H9 (cell line): ENCODE data around the gene CKMT2. TPM values are rescaled to one million over a fixed set of nuclear protein-coding genes. Genes with fewer than 3 reads are reported as not detected.

ENCODE experiments used
- DNase-seq: peaks from one replicate; pipeline ENCODE4 v3.0.0-alpha.2; 2017
- H2AFZ ChIP-seq: one replicate; pipeline ENCODE4 v1.6.1; 2013; ENCODE audit warnings: mild to moderate bottlenecking, low read length, control low read depth, moderate library complexity
- H2AK5ac ChIP-seq: 2 replicates; pipeline ENCODE4 v1.6.1; 2013; ENCODE audit warnings: low read length, control low read depth, mixed read lengths; ENCODE audit not compliant: insufficient read length
- H2BK120ac ChIP-seq: one replicate; pipeline ENCODE4 v1.6.1; 2013; ENCODE audit warnings: low read depth, mild to moderate bottlenecking, low read length, control low read depth, inconsistent platforms; ENCODE audit not compliant: poor library complexity, severe bottlenecking
- H2BK12ac ChIP-seq: 2 replicates; pipeline ENCODE4 v1.6.1; 2013; ENCODE audit warnings: low read length, control low read depth, mixed read lengths, low read depth; ENCODE audit not compliant: insufficient read length
- H2BK15ac ChIP-seq: 2 replicates; pipeline ENCODE4 v1.6.1; 2013; ENCODE audit warnings: low read depth, low read length, control low read depth
- H2BK20ac ChIP-seq: one replicate; pipeline ENCODE4 v1.6.1; 2013; ENCODE audit warnings: low read depth, mild to moderate bottlenecking, low read length, control low read depth, inconsistent platforms; ENCODE audit not compliant: poor library complexity, severe bottlenecking
- H2BK5ac ChIP-seq: 2 replicates; pipeline ENCODE4 v1.6.1; 2013; ENCODE audit warnings: low read length, control low read depth, mixed read lengths; ENCODE audit not compliant: insufficient read length
- H3K14ac ChIP-seq: 2 replicates; pipeline ENCODE4 v1.6.1; 2013; ENCODE audit warnings: low read length, control low read depth; ENCODE audit not compliant: insufficient read depth
- H3K18ac ChIP-seq: 2 replicates; pipeline ENCODE4 v1.6.1; 2013; ENCODE audit warnings: low read depth, mild to moderate bottlenecking, mixed read lengths, low read length, control low read depth; ENCODE audit not compliant: insufficient read length
- H3K23ac ChIP-seq: 2 replicates; pipeline ENCODE4 v1.6.1; 2013; ENCODE audit warnings: low read length, control low read depth, mixed read lengths, low read depth; ENCODE audit not compliant: insufficient read length
- H3K23me2 ChIP-seq: 2 replicates; pipeline ENCODE4 v1.6.1; 2013; ENCODE audit warnings: low read depth, mild to moderate bottlenecking, mixed read lengths, low read length, control low read depth; ENCODE audit not compliant: insufficient read length, poor library complexity, severe bottlenecking
- H3K27ac ChIP-seq: 2 replicates; pipeline ENCODE4 v1.5.1; 2013; ENCODE audit warnings: low read length, control low read depth, mixed read lengths, low read depth; ENCODE audit not compliant: insufficient read length
- H3K27me3 ChIP-seq: 2 replicates; pipeline ENCODE4 v1.6.1; 2013; ENCODE audit warnings: low read length, control low read depth, inconsistent platforms; ENCODE audit not compliant: insufficient read depth
- H3K4ac ChIP-seq: 2 replicates; pipeline ENCODE4 v1.6.1; 2013; ENCODE audit warnings: low read depth, mild to moderate bottlenecking, control low read depth, inconsistent platforms, low read length, moderate library complexity
- H3K4me1 ChIP-seq: 2 replicates; pipeline ENCODE4 v1.6.1; 2013; ENCODE audit warnings: low read length, control low read depth, inconsistent platforms; ENCODE audit not compliant: insufficient read depth
- H3K4me2 ChIP-seq: 2 replicates; pipeline ENCODE4 v1.6.1; 2013; ENCODE audit warnings: low read length, control low read depth, mixed read lengths; ENCODE audit not compliant: insufficient read length, insufficient read depth
- H3K56ac ChIP-seq: 2 replicates; pipeline ENCODE4 v1.6.1; 2013; ENCODE audit warnings: low read depth, mild to moderate bottlenecking, mixed read lengths, low read length, control low read depth; ENCODE audit not compliant: insufficient read length
- H3K79me1 ChIP-seq: 2 replicates; pipeline ENCODE4 v1.6.1; 2013; ENCODE audit warnings: low read depth, mild to moderate bottlenecking, moderate library complexity, low read length, control low read depth, inconsistent platforms; ENCODE audit not compliant: insufficient read depth, poor library complexity, severe bottlenecking
- H3K79me2 ChIP-seq: 2 replicates; pipeline ENCODE4 v1.6.1; 2013; ENCODE audit warnings: low read length, control low read depth, inconsistent platforms; ENCODE audit not compliant: insufficient read depth
- H3K9ac ChIP-seq: 2 replicates; pipeline ENCODE4 v1.6.1; 2013; ENCODE audit warnings: low read length, control low read depth, mixed read lengths; ENCODE audit not compliant: insufficient read length; ENCODE audit errors: extremely low read depth
- H3K9me3 ChIP-seq: one replicate; pipeline ENCODE4 v1.6.1; 2013; ENCODE audit warnings: low read depth, low read length, inconsistent platforms; ENCODE audit not compliant: control insufficient read depth
- H3T11ph ChIP-seq: one replicate; pipeline ENCODE4 v1.6.1; 2013; ENCODE audit warnings: mild to moderate bottlenecking, low read length, control low read depth, inconsistent platforms
- H4K20me1 ChIP-seq: one replicate; pipeline ENCODE4 v1.6.1; 2013; ENCODE audit not compliant: control insufficient read depth, insufficient read length, insufficient read depth
- H4K5ac ChIP-seq: 2 replicates; pipeline ENCODE4 v1.6.1; 2013; ENCODE audit warnings: low read depth, mild to moderate bottlenecking, mixed read lengths, low read length, control low read depth; ENCODE audit not compliant: insufficient read length
- H4K8ac ChIP-seq: replicated peaks from 2 replicates; pipeline ENCODE4 v1.6.1; 2013; ENCODE audit warnings: low read length, control low read depth, mixed read lengths, low read depth; ENCODE audit not compliant: insufficient read length
- H4K91ac ChIP-seq: 2 replicates; pipeline ENCODE4 v1.6.1; 2013; ENCODE audit warnings: low read depth, mild to moderate bottlenecking, moderate library complexity, mixed read lengths, low read length, control low read depth; ENCODE audit not compliant: insufficient read length
- H3K27ac Mint-ChIP-seq, 3 experiments: 2 replicates in 2 of 3; 3 replicates in 1 of 3; pipeline ENCODE4 v1.8.0; 2020 to 2021; ENCODE audit warnings: mixed read lengths in 3 of 3, mild to moderate bottlenecking in 1 of 3, moderate library complexity in 1 of 3
- H3K27me3 Mint-ChIP-seq: 2 replicates; pipeline ENCODE4 v1.8.0; 2021; ENCODE audit warnings: low read depth, mild to moderate bottlenecking, moderate library complexity, mixed read lengths
- H3K36me3 Mint-ChIP-seq, 3 experiments: 2 replicates in 2 of 3; 3 replicates in 1 of 3; pipeline ENCODE4 v1.8.0; 2020 to 2021; ENCODE audit warnings: low read depth in 3 of 3, mixed read lengths in 3 of 3; ENCODE audit not compliant: insufficient read depth in 1 of 3
- H3K4me1 Mint-ChIP-seq, 2 experiments: 2 replicates each; pipeline ENCODE4 v1.8.0; 2020; ENCODE audit warnings: mixed read lengths in 2 of 2
- H3K4me3 Mint-ChIP-seq, 2 experiments: 2 replicates in 1 of 2; 3 replicates in 1 of 2; pipeline ENCODE4 v1.8.0; 2020 to 2021; ENCODE audit warnings: mild to moderate bottlenecking in 2 of 2, mixed read lengths in 2 of 2, moderate library complexity in 1 of 2
- H3K9me3 Mint-ChIP-seq, 2 experiments: 2 replicates in 1 of 2; 3 replicates in 1 of 2; pipeline ENCODE4 v1.8.0; 2020; ENCODE audit warnings: mild to moderate bottlenecking in 2 of 2, mixed read lengths in 2 of 2, moderate library complexity in 1 of 2
- WGBS: extraction: QIAGEN DNeasy Blood & Tissue Kit; methylation state at CpG from one replicate; pipeline ENCODE4 v1.1.7; 2013; ENCODE audit warnings: missing lambda C conversion rate, low lambda C conversion rate, mixed read lengths; ENCODE audit not compliant: insufficient read length; ENCODE audit errors: extremely low coverage; 5-methylcytosine and 5-hydroxymethylcytosine counted together
- total RNA-seq: library from RNA; stranded (reverse); gene quantifications from 2 replicates; pipeline ENCODE4 v1.2.1, GENCODE V29; 2021
- TF ChIP-seq, protein P1 (sequence below): fragments of 200-600 bp; sonication (generic); conservative IDR thresholded peaks from 3 replicates; pipeline ENCODE4 v1.8.0; 2021; ENCODE audit warnings: antibody characterized with exemption, mild to moderate bottlenecking

CKMT2 gene
- total RNA-seq, 1 experiment from 2014 or later = 1.8 TPM

DNA sequence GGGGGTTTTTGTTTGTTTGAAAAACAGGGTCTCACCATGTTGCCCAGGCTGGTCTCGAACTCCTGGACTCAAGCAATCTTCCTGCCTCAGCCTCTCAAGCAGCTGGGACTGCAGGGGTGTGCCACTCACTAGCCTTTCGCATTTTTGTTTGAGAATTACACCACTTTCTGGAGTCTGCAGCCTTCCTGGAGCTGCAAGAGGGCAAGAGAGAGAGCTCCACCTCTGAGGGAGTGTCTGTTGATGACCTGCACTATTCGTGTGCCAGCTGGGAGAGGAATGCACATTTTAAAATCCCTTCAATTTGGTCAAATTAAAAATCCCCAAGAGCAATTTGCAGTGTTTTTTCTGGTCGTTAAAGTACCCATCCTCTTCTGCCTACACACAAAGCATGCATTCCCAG is 5.0 kb upstream of the CKMT2 start:
- Histone ChIP-seq H4K20me1 (no peaks in the 10 kb centered on the region), H2BK12ac (no peak overlapping the region), H3K56ac (no peak overlapping the region), H3K27me3 (no peaks in the 10 kb centered on the region), H4K5ac (no peak overlapping the region), H3K27ac (no peak overlapping the region), H3T11ph (no peak overlapping the region), H4K91ac (no peak overlapping the region), H3K9ac (no peak overlapping the region), H3K9me3 (no peaks in the 10 kb centered on the region), H3K23me2 (peaks cover under 1% of the 10 kb centered on the region), H3K4me1 (no peaks in the 10 kb centered on the region; the same call in 1 of the 2 replicates), H3K23ac (no peak overlapping the region), H3K79me2 (no peaks in the 10 kb centered on the region), H3K4me2 (no peak overlapping the region), H2BK20ac (no peak overlapping the region), H2BK15ac (no peak overlapping the region), H3K79me1 (no peaks in the 10 kb centered on the region), H4K8ac (no peak overlapping the region), H3K14ac (no peak overlapping the region), H3K4ac (no peak overlapping the region), H3K18ac (no peak overlapping the region), H2AK5ac (no peak overlapping the region), H2AFZ (no peak overlapping the region), H2BK5ac (no peak overlapping the region), H2BK120ac (no peak overlapping the region)
- no peaks in the 10 kb centered on the region for H3K36me3 Mint-ChIP-seq
- TF ChIP-seq, protein P1, sequence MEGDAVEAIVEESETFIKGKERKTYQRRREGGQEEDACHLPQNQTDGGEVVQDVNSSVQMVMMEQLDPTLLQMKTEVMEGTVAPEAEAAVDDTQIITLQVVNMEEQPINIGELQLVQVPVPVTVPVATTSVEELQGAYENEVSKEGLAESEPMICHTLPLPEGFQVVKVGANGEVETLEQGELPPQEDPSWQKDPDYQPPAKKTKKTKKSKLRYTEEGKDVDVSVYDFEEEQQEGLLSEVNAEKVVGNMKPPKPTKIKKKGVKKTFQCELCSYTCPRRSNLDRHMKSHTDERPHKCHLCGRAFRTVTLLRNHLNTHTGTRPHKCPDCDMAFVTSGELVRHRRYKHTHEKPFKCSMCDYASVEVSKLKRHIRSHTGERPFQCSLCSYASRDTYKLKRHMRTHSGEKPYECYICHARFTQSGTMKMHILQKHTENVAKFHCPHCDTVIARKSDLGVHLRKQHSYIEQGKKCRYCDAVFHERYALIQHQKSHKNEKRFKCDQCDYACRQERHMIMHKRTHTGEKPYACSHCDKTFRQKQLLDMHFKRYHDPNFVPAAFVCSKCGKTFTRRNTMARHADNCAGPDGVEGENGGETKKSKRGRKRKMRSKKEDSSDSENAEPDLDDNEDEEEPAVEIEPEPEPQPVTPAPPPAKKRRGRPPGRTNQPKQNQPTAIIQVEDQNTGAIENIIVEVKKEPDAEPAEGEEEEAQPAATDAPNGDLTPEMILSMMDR = no peak
- no CpG with 5 or more reads among the region's 4 CpGs for WGBS
- DNase-seq = no peak
- no peaks in the 10 kb centered on the region; the same call in 1 of the 2 replicates for H3K27me3 Mint-ChIP-seq
- H3K4me1 Mint-ChIP-seq = peaks cover 7 to 8% of the 10 kb centered on the region in 2 experiments
- no peak overlapping the region for H3K4me3 Mint-ChIP-seq
- H3K9me3 Mint-ChIP-seq = no peaks in the 10 kb centered on the region
- no peak overlapping the region for H3K27ac Mint-ChIP-seq
